Measurements from ENCODE around the gene TRIM28.
A peak's percentile ranks its signal among the peaks of the same experiment; 100 is the strongest.
"Not testable (repeated sequence)": the region's sequence is repeated elsewhere in the genome, so short reads cannot be mapped to it uniquely, and the experiment has no call there.

TRIM28 gene

DNA sequence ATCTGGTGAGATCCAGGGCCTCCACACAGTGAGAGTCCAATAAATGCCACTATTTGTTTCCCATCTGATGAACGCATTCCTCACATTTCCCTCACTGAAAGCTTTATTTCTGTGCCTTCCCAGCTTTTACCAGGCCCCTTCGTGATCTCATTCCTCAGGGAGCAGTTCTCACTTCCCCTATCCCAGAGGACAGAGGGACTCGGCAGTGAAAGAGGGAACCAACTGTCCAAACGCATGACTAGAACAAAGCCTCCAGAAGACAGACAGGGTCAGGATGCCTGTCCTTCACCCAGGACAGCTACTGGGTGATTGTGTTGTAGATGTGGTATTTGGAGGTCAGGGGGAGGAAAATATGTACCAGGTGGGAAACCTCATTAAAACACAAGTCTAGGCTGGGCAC, 22.2 kb upstream of the TRIM28 start:
- Histone ChIP-seq H3K4me1 (ENCODE audit: insufficient read depth, low read length) (peaks cover 22% of the 10 kb centered on the region), H3K9ac (ENCODE audit: low read length) (no peak overlapping the region), H3K36me3 (ENCODE audit: insufficient read depth, low read length) (peaks cover 9% of the 10 kb centered on the region), H3K27ac (ENCODE audit: low read depth, low read length) (no peak overlapping the region), H3K27me3 (ENCODE audit: control insufficient read depth in 1 of 2, insufficient read depth in 2 of 2, low read length in 2 of 2) (no peaks in the 10 kb centered on the region), H3K9me3 (ENCODE audit: low read length) (no peaks in the 10 kb centered on the region), H3K4me3 (ENCODE audit: low read depth in 1 of 2, low read length in 2 of 2) (no peak overlapping the region)

DNA sequence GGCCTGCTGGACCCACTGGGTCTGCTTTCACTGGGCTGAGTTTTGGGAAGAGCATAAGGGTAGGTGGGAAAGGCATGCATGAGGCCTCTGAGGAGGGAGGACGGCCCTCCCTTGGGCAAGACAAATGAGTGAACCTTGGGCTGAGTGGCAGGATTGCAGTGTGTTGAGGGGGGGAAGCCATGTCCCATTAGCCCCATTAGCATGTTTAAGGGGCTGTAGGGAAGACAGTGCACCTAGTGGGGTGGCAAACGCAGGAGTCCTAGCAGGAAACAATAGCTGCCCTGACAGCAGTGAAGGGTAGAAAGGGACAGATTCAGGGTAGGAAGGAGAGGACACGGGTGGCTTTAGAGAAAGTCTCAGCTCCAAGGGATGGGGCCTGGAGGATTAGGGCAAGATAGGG, 21.2 kb upstream of the TRIM28 start:
- Histone ChIP-seq H3K9me3 (ENCODE audit: low read length) (no peaks in the 10 kb centered on the region), H3K27me3 (ENCODE audit: control insufficient read depth in 1 of 2, insufficient read depth in 2 of 2, low read length in 2 of 2) (no peaks in the 10 kb centered on the region), H3K4me3 (ENCODE audit: low read depth in 1 of 2, low read length in 2 of 2) (no peak overlapping the region), H3K36me3 (ENCODE audit: insufficient read depth, low read length) (no peaks in the 10 kb centered on the region), H3K9ac (ENCODE audit: low read length) (no peak overlapping the region), H3K27ac (ENCODE audit: low read depth, low read length) (no peak overlapping the region), H3K4me1 (ENCODE audit: insufficient read depth, low read length) (peaks cover 13% of the 10 kb centered on the region)

GRCh38 chr19:58529405-58529804, 14.5 kb upstream of the TRIM28 start:
- Histone ChIP-seq H3K4me3 (ENCODE audit: low read depth in 1 of 2, low read length in 2 of 2) (no peak overlapping the region), H3K36me3 (ENCODE audit: insufficient read depth, low read length) (no peaks in the 10 kb centered on the region), H3K9me3 (ENCODE audit: low read length) (no peaks in the 10 kb centered on the region), H3K9ac (ENCODE audit: low read length) (no peak overlapping the region), H3K27ac (ENCODE audit: low read depth, low read length) (no peak overlapping the region), H3K27me3 (ENCODE audit: control insufficient read depth in 1 of 2, insufficient read depth in 2 of 2, low read length in 2 of 2) (no peaks in the 10 kb centered on the region), H3K4me1 (ENCODE audit: insufficient read depth, low read length) (no peaks in the 10 kb centered on the region)

- Histone ChIP-seq H3K27ac (ENCODE audit: low read depth, low read length) (no peak overlapping the region), H3K4me1 (ENCODE audit: insufficient read depth, low read length) (no peaks in the 10 kb centered on the region), H3K4me3 (ENCODE audit: low read depth in 1 of 2, low read length in 2 of 2) (no peak overlapping the region), H3K27me3 (ENCODE audit: control insufficient read depth in 1 of 2, insufficient read depth in 2 of 2, low read length in 2 of 2) (no peaks in the 10 kb centered on the region), H3K9ac (ENCODE audit: low read length) (no peak overlapping the region), H3K9me3 (ENCODE audit: low read length) (no peaks in the 10 kb centered on the region), H3K36me3 (ENCODE audit: insufficient read depth, low read length) (no peaks in the 10 kb centered on the region)
Measured at GRCh38 chr19:58531034-58531840, 12.6 kb upstream of the TRIM28 start.

DNA sequence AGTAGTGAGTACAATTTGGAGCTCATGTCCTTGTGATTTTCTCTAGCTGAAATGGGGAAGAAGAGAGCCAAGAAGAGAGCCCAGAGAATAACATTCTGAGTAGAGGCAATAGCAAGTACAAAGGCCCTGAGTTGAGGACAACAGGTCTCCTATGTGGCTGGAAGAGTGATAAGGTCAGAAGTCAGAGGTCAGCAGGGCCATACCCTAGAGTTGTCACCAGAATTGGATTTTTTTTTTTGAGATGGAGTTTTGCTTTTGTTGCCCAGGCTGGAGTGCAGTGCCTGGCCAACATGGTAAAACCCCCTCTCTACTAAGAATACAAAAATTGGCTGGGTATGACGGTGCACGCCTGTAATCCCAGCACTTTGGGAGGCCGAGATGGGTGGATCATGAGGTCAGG, 8.0 kb upstream of the TRIM28 start:
- H3K27ac ChIP-seq (ENCODE audit: low read depth, low read length) = no peak overlapping the region
- H3K4me3 ChIP-seq (ENCODE audit: low read depth in 1 of 2, low read length in 2 of 2) = no peak overlapping the region
- H3K36me3 ChIP-seq (ENCODE audit: insufficient read depth, low read length) = no peaks in the 10 kb centered on the region
- no peak overlapping the region for H3K9ac ChIP-seq (ENCODE audit: low read length)
- H3K9me3 ChIP-seq (ENCODE audit: low read length) = no peaks in the 10 kb centered on the region
- no peaks in the 10 kb centered on the region for H3K4me1 ChIP-seq (ENCODE audit: insufficient read depth, low read length)
- peaks cover 0 to 16% of the 10 kb centered on the region in 2 donors for H3K27me3 ChIP-seq (ENCODE audit: control insufficient read depth in 1 of 2, insufficient read depth in 2 of 2, low read length in 2 of 2)

GRCh38 chr19:58536852-58537798, 6.7 kb upstream of the TRIM28 start:
- no peak overlapping the region for H3K9ac ChIP-seq (ENCODE audit: low read length)
- H3K27ac ChIP-seq (ENCODE audit: low read depth, low read length) = no peak overlapping the region
- H3K4me3 ChIP-seq (ENCODE audit: low read depth in 1 of 2, low read length in 2 of 2) = no peak overlapping the region
- no peaks in the 10 kb centered on the region for H3K36me3 ChIP-seq (ENCODE audit: insufficient read depth, low read length)
- no peaks in the 10 kb centered on the region for H3K4me1 ChIP-seq (ENCODE audit: insufficient read depth, low read length)
- H3K27me3 ChIP-seq (ENCODE audit: control insufficient read depth in 1 of 2, insufficient read depth in 2 of 2, low read length in 2 of 2) = peaks cover 0 to 16% of the 10 kb centered on the region in 2 donors
- H3K9me3 ChIP-seq (ENCODE audit: low read length) = no peaks in the 10 kb centered on the region

DNA sequence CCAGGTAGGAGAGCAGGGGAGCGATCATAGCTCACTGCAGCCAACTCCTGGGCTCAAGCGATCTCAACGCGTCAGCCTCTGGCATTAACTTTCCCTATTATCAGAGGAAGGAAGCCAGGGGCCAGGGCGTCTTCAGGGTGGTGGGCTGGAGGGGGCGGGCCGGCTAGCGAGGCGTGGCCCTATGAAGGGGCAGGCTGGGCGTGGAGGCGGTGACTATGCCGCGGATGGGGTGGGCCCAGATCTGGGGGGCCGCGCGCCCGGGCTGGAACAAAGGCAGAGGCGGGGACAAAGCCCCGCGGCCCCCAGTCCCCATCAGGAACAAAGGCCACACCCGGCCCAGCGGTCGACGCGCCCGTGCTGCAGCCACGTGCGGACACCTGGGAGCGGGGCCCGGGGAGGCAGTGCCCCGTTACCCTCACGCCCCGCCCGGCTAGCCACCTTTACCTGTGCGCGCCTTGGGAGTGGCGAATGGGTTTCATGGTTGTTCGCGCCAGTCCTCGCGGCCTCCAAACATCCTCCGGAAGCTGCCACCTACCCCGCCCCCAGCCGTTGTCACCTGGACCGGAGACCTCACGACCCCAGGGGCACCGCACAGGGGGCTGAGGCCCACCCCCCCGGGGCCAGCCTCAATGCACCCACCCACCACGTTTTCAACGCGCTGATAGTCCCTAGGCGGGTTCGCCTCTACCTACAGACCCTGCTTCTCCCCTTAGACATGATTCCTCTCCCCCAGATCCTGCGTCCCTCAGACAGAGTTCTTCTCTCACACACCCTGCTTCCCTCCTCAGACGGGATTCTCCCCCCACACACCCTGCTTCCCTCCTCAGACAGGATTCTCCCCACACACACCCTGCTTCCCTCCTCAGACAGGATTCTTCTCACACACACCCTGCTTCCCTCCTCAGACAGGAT, 5.4 kb upstream of the TRIM28 start:
- Histone ChIP-seq H3K4me3 (ENCODE audit: low read depth in 1 of 2, low read length in 2 of 2) (no peak overlapping the region), H3K9ac (ENCODE audit: low read length) (no peak overlapping the region), H3K36me3 (ENCODE audit: insufficient read depth, low read length) (no peaks in the 10 kb centered on the region), H3K27me3 (ENCODE audit: control insufficient read depth in 1 of 2, insufficient read depth in 2 of 2, low read length in 2 of 2) (peaks cover 0 to 16% of the 10 kb centered on the region in 2 donors), H3K4me1 (ENCODE audit: insufficient read depth, low read length) (no peaks in the 10 kb centered on the region), H3K27ac (ENCODE audit: low read depth, low read length) (no peak overlapping the region), H3K9me3 (ENCODE audit: low read length) (no peaks in the 10 kb centered on the region)

DNA sequence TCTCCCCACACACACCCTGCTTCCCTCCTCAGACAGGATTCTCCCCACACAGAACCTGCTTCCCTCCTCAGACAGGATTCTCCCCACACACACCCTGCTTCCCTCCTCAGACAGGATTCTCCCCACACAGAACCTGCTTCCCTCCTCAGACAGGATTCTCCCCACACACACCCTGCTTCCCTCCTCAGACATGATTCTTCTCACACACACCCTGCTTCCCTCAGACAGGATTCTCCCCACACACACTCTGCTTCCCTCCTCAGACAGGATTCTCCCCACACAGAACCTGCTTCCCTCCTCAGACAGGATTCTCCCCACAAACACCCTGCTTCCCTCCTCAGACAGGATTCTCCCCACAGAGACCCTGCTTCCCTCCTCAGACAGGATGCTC, 4.7 kb upstream of the TRIM28 start:
- H3K4me1 ChIP-seq (ENCODE audit: insufficient read depth, low read length); H3K36me3 ChIP-seq (ENCODE audit: insufficient read depth, low read length); H3K9ac ChIP-seq (ENCODE audit: low read length); H3K27ac ChIP-seq (ENCODE audit: low read depth, low read length); H3K9me3 ChIP-seq (ENCODE audit: low read length); H3K4me3 ChIP-seq (ENCODE audit: low read depth in 1 of 2, low read length in 2 of 2): not testable (repeated sequence)
- peaks cover 0 to 16% of the 10 kb centered on the region in 2 donors for H3K27me3 ChIP-seq (ENCODE audit: control insufficient read depth in 1 of 2, insufficient read depth in 2 of 2, low read length in 2 of 2)

DNA sequence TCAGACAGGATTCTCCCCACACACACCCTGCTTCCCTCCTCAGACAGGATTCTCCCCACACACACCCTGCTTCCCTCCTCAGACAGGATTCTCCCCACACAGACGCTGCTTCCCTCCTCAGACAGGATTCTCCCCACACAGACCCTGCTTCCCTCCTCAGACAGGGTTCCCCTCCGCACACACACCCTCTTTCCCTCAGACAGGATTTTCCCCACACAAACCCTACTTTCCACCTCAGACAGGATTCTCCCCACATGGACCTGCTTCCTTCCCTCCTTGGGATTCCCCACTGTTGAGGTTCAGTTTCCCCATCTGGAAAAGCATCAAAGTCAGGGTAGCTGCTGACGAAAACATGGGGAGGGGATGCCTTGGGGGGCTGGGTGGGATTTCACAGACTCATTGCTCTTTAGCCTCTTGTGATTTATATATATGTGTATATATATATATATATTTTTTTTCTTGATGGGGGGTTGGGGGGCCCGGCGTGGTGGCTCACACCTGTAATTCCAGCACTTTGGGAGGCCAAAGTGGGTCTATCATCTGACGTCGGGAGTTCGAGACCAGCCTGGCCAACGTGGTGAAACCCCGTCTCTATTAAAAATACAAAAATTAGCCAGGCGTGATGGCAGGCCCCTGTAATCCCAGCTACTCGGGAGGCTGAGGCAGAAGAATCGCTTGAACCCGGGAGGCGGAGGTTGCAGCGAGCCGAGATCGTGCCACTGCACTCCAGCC, 1.1 kb upstream of the TRIM28 start:
- Histone ChIP-seq H3K4me1 (ENCODE audit: insufficient read depth, low read length) (peaks cover 27% of the 10 kb centered on the region), H3K27me3 (ENCODE audit: control insufficient read depth in 1 of 2, insufficient read depth in 2 of 2, low read length in 2 of 2) (peaks cover 0 to 11% of the 10 kb centered on the region in 2 donors), H3K36me3 (ENCODE audit: insufficient read depth, low read length) (peaks cover 21% of the 10 kb centered on the region)
- H3K9ac ChIP-seq (ENCODE audit: low read length); H3K9me3 ChIP-seq (ENCODE audit: low read length); H3K27ac ChIP-seq (ENCODE audit: low read depth, low read length); H3K4me3 ChIP-seq (ENCODE audit: low read depth in 1 of 2, low read length in 2 of 2): not testable (repeated sequence)

DNA sequence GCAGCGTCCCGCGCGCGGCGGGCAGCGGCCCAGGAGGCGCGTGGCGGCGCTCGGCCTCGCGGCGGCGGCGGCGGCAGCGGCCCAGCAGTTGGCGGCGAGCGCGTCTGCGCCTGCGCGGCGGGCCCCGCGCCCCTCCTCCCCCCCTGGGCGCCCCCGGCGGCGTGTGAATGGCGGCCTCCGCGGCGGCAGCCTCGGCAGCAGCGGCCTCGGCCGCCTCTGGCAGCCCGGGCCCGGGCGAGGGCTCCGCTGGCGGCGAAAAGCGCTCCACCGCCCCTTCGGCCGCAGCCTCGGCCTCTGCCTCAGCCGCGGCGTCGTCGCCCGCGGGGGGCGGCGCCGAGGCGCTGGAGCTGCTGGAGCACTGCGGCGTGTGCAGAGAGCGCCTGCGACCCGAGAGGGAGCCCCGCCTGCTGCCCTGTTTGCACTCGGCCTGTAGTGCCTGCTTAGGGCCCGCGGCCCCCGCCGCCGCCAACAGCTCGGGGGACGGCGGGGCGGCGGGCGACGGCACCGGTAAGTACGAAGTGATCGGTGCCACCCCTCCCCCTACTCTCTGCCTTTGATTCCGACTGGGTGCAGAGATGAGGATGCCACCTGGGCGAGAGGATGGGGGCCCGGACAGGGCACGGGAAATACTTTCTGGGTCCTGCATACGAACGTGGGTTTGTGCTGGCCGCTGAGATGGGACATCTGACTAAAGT, 874 bp downstream of the TRIM28 start:
- H3K4me1 ChIP-seq (ENCODE audit: insufficient read depth, low read length) = peaks cover 27% of the 10 kb centered on the region

More for the DNA sequence above, 874 bp downstream of the TRIM28 start:
- Histone ChIP-seq H3K27me3 (ENCODE audit: control insufficient read depth in 1 of 2, insufficient read depth in 2 of 2, low read length in 2 of 2) (no peaks in the 10 kb centered on the region), H3K9ac (ENCODE audit: low read length) (peak overlapping the region; percentile 92), H3K36me3 (ENCODE audit: insufficient read depth, low read length) (peaks cover 40% of the 10 kb centered on the region), H3K9me3 (ENCODE audit: low read length) (no peaks in the 10 kb centered on the region), H3K4me3 (ENCODE audit: low read depth in 1 of 2, low read length in 2 of 2) (peak overlapping the region; percentile 82 to 91), H3K27ac (ENCODE audit: low read depth, low read length) (peak overlapping the region; percentile 90)

Measured in muscle layer of colon (tissue), 2 donors.